ENCODE measurements around the gene FAM83D. TPM values are rescaled to one million over a fixed set of nuclear protein-coding genes. Genes with fewer than 3 reads are reported as not detected.

FAM83D gene
- total RNA-seq, 3 donors from 2014 or later (not counting 1 experiment from before 2014, with no cell fraction given), result 1.1 to 2.7 (median 2.1) TPM

DNA sequence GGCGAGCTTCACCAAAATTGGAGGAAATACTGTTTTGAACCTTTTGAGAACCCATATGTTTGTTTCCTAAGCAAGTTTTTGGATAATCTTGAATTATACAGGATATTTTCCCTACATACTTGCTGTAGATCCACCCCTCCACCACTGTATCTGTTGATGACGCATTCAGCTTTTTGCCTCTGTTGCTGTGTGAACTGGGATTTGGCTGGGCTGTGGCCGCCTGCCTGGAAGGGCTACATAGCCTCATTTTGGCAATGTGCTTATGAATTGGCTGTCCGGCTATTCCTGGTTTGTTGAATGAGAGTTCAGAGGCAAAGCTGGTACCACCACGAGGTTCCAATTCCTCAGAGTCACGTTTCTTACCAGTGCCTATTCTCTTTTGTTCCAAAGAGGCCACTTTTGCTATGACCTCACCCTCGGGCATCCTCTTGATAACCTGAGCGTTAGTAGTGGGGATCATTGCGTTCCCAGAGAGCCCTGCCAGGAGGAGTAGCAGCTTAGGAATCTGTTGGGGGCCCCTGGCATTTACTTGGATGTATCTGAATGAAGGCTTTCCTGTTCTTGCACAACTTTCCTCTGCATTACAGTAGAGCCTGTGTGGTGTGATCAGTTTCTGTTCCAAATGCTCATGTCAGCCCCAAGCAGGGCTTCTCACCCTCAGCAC, 6.4 kb downstream of the FAM83D start:
- ATAC-seq (no peak), DNase-seq (no peak)
- peaks cover 12 to 13% of the 10 kb centered on the region in 2 donors for H3K4me1 Mint-ChIP-seq
- no peak overlapping the region for H3K27ac Mint-ChIP-seq
- H3K4me3 ChIP-seq (ENCODE audit: low read length), result no peak overlapping the region
- intact Hi-C loops (cut with micrococcal nuclease), result no loop called here
- no peaks in the 10 kb centered on the region for H3K27me3 Mint-ChIP-seq (ENCODE audit: low read depth in 2 of 2)
- H3K4me1 ChIP-seq (ENCODE audit: control insufficient read depth, insufficient read depth, low read length), result peaks cover 19% of the 10 kb centered on the region
- no peaks in the 10 kb centered on the region for H3K9me3 Mint-ChIP-seq
- WGBS (ENCODE audit: insufficient coverage), result 94% methylated on average over 9 of the region's 9 CpGs
- no peaks in the 10 kb centered on the region for H3K9me3 ChIP-seq (ENCODE audit: control insufficient read depth, insufficient read depth, low read length)
- H3K27me3 ChIP-seq (ENCODE audit: control insufficient read depth, insufficient read depth, low read length), result no peaks in the 10 kb centered on the region
- no peak overlapping the region for H3K27ac ChIP-seq (ENCODE audit: low read length)
- H3K36me3 ChIP-seq (ENCODE audit: control insufficient read depth, insufficient read depth, low read length), result no peaks in the 10 kb centered on the region
- H3K4me3 Mint-ChIP-seq, result no peak overlapping the region
- TF ChIP-seq, protein P1, sequence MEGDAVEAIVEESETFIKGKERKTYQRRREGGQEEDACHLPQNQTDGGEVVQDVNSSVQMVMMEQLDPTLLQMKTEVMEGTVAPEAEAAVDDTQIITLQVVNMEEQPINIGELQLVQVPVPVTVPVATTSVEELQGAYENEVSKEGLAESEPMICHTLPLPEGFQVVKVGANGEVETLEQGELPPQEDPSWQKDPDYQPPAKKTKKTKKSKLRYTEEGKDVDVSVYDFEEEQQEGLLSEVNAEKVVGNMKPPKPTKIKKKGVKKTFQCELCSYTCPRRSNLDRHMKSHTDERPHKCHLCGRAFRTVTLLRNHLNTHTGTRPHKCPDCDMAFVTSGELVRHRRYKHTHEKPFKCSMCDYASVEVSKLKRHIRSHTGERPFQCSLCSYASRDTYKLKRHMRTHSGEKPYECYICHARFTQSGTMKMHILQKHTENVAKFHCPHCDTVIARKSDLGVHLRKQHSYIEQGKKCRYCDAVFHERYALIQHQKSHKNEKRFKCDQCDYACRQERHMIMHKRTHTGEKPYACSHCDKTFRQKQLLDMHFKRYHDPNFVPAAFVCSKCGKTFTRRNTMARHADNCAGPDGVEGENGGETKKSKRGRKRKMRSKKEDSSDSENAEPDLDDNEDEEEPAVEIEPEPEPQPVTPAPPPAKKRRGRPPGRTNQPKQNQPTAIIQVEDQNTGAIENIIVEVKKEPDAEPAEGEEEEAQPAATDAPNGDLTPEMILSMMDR (IDR thresholded peaks at IDR 0.05), result no peak
- H3K36me3 Mint-ChIP-seq, result no peaks in the 10 kb centered on the region

DNA sequence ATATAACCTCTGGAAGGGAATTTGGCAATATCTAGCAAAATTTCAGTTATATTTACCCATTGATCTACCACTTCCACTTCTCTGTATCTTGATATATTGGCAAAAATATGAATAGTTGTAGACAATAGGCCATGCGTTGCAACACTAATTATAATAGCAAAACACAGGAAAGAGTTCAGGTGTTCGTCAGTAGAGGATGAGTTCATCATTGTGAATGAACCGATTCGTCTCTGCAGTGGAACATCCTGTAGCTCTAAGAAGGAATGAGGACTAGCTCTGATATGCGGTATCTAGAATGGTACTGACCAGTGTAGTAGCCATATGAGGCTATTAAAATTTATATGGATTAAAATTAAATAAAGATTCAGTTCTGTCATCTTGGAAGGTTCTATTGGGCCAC, 8.3 kb downstream of the FAM83D start:
- Mint-ChIP-seq H3K36me3 (no peaks in the 10 kb centered on the region), H3K4me3 (no peak overlapping the region), H3K27ac (no peak overlapping the region), H3K4me1 (peaks cover 5 to 6% of the 10 kb centered on the region in 2 donors), H3K9me3 (no peaks in the 10 kb centered on the region), H3K27me3 (ENCODE audit: low read depth in 2 of 2) (no peaks in the 10 kb centered on the region)
- TF ChIP-seq, protein P1 (IDR thresholded peaks at IDR 0.05), result no peak
- H3K4me1 ChIP-seq (ENCODE audit: control insufficient read depth, insufficient read depth, low read length), result peaks cover 7% of the 10 kb centered on the region
- H3K36me3 ChIP-seq (ENCODE audit: control insufficient read depth, insufficient read depth, low read length), result no peaks in the 10 kb centered on the region
- 90% methylated on average over 4 of the region's 5 CpGs for WGBS (ENCODE audit: insufficient coverage)
- no peak overlapping the region for H3K4me3 ChIP-seq (ENCODE audit: low read length)
- H3K9me3 ChIP-seq (ENCODE audit: control insufficient read depth, insufficient read depth, low read length), result no peaks in the 10 kb centered on the region
- DNase-seq (no peak), ATAC-seq (no peak)
- intact Hi-C loops (cut with micrococcal nuclease), result no loop called here
- H3K27me3 ChIP-seq (ENCODE audit: control insufficient read depth, insufficient read depth, low read length), result no peaks in the 10 kb centered on the region
- no peak overlapping the region for H3K27ac ChIP-seq (ENCODE audit: low read length)

DNA sequence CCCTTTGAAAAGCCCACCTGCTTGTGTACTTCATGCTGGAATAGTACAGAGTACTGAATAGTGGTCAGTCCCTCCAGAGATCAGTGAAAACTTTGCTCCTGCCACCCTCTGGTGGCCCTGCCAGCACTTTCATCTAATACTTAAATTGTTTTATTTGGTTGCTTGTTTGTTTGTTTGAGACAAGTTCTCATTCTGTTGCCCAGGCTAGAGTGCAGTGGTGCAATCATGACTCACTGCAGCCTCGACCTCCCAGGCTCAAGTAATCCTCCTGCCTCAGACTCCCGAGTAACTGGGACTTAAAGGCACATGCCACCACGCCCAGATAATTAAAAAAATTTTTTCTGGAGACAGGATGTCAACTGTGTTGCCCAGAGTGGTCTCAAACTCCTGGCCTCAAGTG, 9.1 kb downstream of the FAM83D start:
- no peak overlapping the region for H3K27ac ChIP-seq (ENCODE audit: low read length)
- Mint-ChIP-seq H3K36me3 (no peaks in the 10 kb centered on the region), H3K9me3 (no peaks in the 10 kb centered on the region), H3K4me1 (no peaks in the 10 kb centered on the region), H3K4me3 (no peak overlapping the region), H3K27me3 (ENCODE audit: low read depth in 2 of 2) (no peaks in the 10 kb centered on the region), H3K27ac (no peak overlapping the region)
- H3K4me3 ChIP-seq (ENCODE audit: low read length), result no peak overlapping the region
- H3K36me3 ChIP-seq (ENCODE audit: control insufficient read depth, insufficient read depth, low read length), result no peaks in the 10 kb centered on the region
- H3K4me1 ChIP-seq (ENCODE audit: control insufficient read depth, insufficient read depth, low read length), result no peaks in the 10 kb centered on the region
- H3K27me3 ChIP-seq (ENCODE audit: control insufficient read depth, insufficient read depth, low read length), result no peaks in the 10 kb centered on the region
- TF ChIP-seq, protein P1 (IDR thresholded peaks at IDR 0.05), result no peak
- ATAC-seq (no peak), DNase-seq (peak in 1 of 2 donors; percentile 12)
- intact Hi-C loops (cut with micrococcal nuclease), result no loop called here
- no peaks in the 10 kb centered on the region for H3K9me3 ChIP-seq (ENCODE audit: control insufficient read depth, insufficient read depth, low read length)
- WGBS (ENCODE audit: insufficient coverage), result 87% methylated on average over 3 of the region's 3 CpGs

DNA sequence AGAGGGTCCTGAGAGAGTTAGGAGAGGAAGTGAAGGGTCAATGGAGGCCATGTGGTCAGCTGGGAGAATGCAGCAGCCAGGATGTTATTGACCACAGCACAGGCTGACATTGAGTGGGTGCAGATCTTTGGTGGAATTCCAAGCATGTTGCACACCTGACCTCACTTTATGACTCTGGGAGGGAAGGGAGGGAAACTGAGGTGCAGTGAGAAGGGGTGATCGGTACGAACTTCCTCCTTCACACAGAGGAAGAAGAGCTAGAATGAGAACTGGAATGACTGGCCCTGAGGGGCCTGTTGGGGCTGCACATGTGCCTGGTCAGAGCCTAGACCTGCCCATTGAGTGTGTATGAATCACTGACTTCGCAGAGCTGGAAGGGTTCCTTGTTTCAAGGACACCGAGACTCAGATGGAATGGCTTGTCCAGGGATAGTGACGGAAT, 9.8 kb downstream of the FAM83D start:
- no peak overlapping the region for H3K27ac ChIP-seq (ENCODE audit: low read length)
- Mint-ChIP-seq H3K27ac (no peak overlapping the region), H3K4me3 (no peak overlapping the region), H3K27me3 (ENCODE audit: low read depth in 2 of 2) (no peaks in the 10 kb centered on the region), H3K4me1 (no peaks in the 10 kb centered on the region), H3K36me3 (no peaks in the 10 kb centered on the region), H3K9me3 (no peaks in the 10 kb centered on the region)
- no peaks in the 10 kb centered on the region for H3K27me3 ChIP-seq (ENCODE audit: control insufficient read depth, insufficient read depth, low read length)
- DNase-seq (no peak), ATAC-seq (no peak)
- H3K36me3 ChIP-seq (ENCODE audit: control insufficient read depth, insufficient read depth, low read length), result no peaks in the 10 kb centered on the region
- H3K4me1 ChIP-seq (ENCODE audit: control insufficient read depth, insufficient read depth, low read length), result no peaks in the 10 kb centered on the region
- TF ChIP-seq, protein P1 (IDR thresholded peaks at IDR 0.05), result no peak
- H3K4me3 ChIP-seq (ENCODE audit: low read length), result no peak overlapping the region
- 97% methylated on average over 5 of the region's 5 CpGs for WGBS (ENCODE audit: insufficient coverage)
- intact Hi-C loops (cut with micrococcal nuclease), result no loop called here
- no peaks in the 10 kb centered on the region for H3K9me3 ChIP-seq (ENCODE audit: control insufficient read depth, insufficient read depth, low read length)
